DMS53 (cell line): ENCODE data around the gene RNF126.
"Not testable (repeated sequence)": the region's sequence is repeated elsewhere in the genome, so short reads cannot be mapped to it uniquely, and the experiment has no call there.

Experiments
- DNase-seq: peaks from one replicate; lab custom pipeline; 2025; lab: John Stamatoyannopoulos, UW

The RNF126 gene

GRCh38 chr19:662962-663681, at the start of gene RNF126:
TSS of gene RNF126 (minus strand) at chr19:663214. CDS start at chr19:663121, 93 bp downstream.
- peak; percentile 95 for DNase-seq

- no peak for DNase-seq
Observed at GRCh38 chr19:711254-711653, 48.2 kb upstream of the RNF126 start.

GRCh38 chr19:710767-711166, 47.8 kb upstream of the RNF126 start:
- no peak for DNase-seq

- no peak for DNase-seq
Observed at GRCh38 chr19:709965-710571, 47.1 kb upstream of the RNF126 start.

GRCh38 chr19:709196-709964, 46.4 kb upstream of the RNF126 start:
- no peak for DNase-seq

GRCh38 chr19:708154-709143, 45.4 kb upstream of the RNF126 start, which contains the start of gene PALM:
TSS of gene PALM (plus strand) at chr19:708935. CDS start at chr19:709147, 212 bp downstream.
- no peak for DNase-seq

- DNase-seq = no peak
Observed at GRCh38 chr19:704447-704741, 41.4 kb upstream of the RNF126 start.

- DNase-seq = peak; percentile 50
Observed at GRCh38 chr19:703651-704446, 40.8 kb upstream of the RNF126 start.

GRCh38 chr19:703329-703650, 40.3 kb upstream of the RNF126 start:
- no peak for DNase-seq

- not testable (repeated sequence) for DNase-seq
Observed at GRCh38 chr19:702847-703246, 39.8 kb upstream of the RNF126 start.

GRCh38 chr19:699885-700284, 36.9 kb upstream of the RNF126 start:
- DNase-seq = not testable (repeated sequence)

GRCh38 chr19:698529-698928, 35.5 kb upstream of the RNF126 start:
- not testable (repeated sequence) for DNase-seq

- DNase-seq = no peak
Observed at GRCh38 chr19:695352-695949, 32.4 kb upstream of the RNF126 start, which contains the start of gene PRSS57. TSS of gene PRSS57 (minus strand) at chr19:695452. CDS start at chr19:695430, 22 bp downstream.

- no peak for DNase-seq
Observed at GRCh38 chr19:694481-695351, 31.7 kb upstream of the RNF126 start.

- DNase-seq = no peak
Observed at GRCh38 chr19:690203-690602, 27.2 kb upstream of the RNF126 start.

- no peak for DNase-seq
Observed at GRCh38 chr19:688992-689391, 26.0 kb upstream of the RNF126 start.

- no peak for DNase-seq
Observed at GRCh38 chr19:688214-688613, 25.2 kb upstream of the RNF126 start.

- no peak for DNase-seq
Observed at GRCh38 chr19:687569-688166, 24.7 kb upstream of the RNF126 start.

- DNase-seq = no peak
Observed at GRCh38 chr19:686589-687297, 23.7 kb upstream of the RNF126 start.
